OCI-LY3 (cell line): ENCODE results near the gene NDUFAF5.

ENCODE experiments used
- H2AFZ ChIP-seq: fragments of 200-600, 300-600 bp; shearing (Covaris generic); 2 replicates; pipeline ENCODE4 v1.6.0; 2014; ENCODE audit warnings: antibody characterized with exemption, low read depth, low read length
- H3K27ac ChIP-seq: fragments of 200-600, 300-600 bp; sonication (generic); 2 replicates; pipeline ENCODE4 v1.5.1; 2014; ENCODE audit warnings: mild to moderate bottlenecking, low read length, moderate library complexity, mixed read lengths
- H3K27me3 ChIP-seq: fragments of 200-600, 300-600 bp; sonication (generic); 2 replicates; pipeline ENCODE4 v1.6.1; 2014; ENCODE audit warnings: low read depth, low read length, mixed read lengths
- H3K36me3 ChIP-seq: fragments of 200-600, 300-600 bp; sonication (generic); replicated peaks from 2 replicates; pipeline ENCODE3; 2014; ENCODE audit warnings: low read depth, low read length, mixed read lengths
- H3K4me1 ChIP-seq: fragments of 300-600, 200-600 bp; sonication (generic); 2 replicates; pipeline ENCODE4 v1.6.1; 2014; ENCODE audit warnings: low read length, mixed read lengths
- H3K4me2 ChIP-seq: fragments of 200-600, 300-600 bp; sonication (generic); 2 replicates; pipeline ENCODE4 v1.6.1; 2014; ENCODE audit warnings: low read length, mixed read lengths
- H3K4me3 ChIP-seq: fragments of 300-600, 200-600 bp; sonication (generic); 2 replicates; pipeline ENCODE4 v1.5.1; 2014; ENCODE audit warnings: antibody characterized with exemption, mild to moderate bottlenecking, low read length, moderate library complexity
- H3K79me2 ChIP-seq: fragments of 300-600, 200-600 bp; shearing (Covaris generic); 2 replicates; pipeline ENCODE4 v1.6.1; 2014; ENCODE audit warnings: mild to moderate bottlenecking, low read length, mixed read lengths
- H3K9ac ChIP-seq: fragments of 300-600, 200-600 bp; shearing (Covaris generic); 2 replicates; pipeline ENCODE4 v1.6.0; 2014; ENCODE audit warnings: mild to moderate bottlenecking, low read length, moderate library complexity
- H3K9me3 ChIP-seq: fragments of 200-600, 300-600 bp; shearing (Covaris generic); 2 replicates; pipeline ENCODE4 v1.6.1; 2014; ENCODE audit warnings: low read length, mixed read lengths; ENCODE audit not compliant: insufficient read depth
- H4K20me1 ChIP-seq: fragments of 200-600, 300-600 bp; sonication (generic); 2 replicates; pipeline ENCODE4 v1.6.1; 2016; ENCODE audit warnings: low read length, mixed read lengths; ENCODE audit not compliant: insufficient read depth
- EZH2phosphoT487 ChIP-seq: fragments of 200-600 bp; shearing (Covaris generic); IDR thresholded peaks from 2 replicates; pipeline ENCODE4 v1.6.1; 2018; ENCODE audit warnings: antibody characterized with exemption, mixed run types, low read depth
- TF ChIP-seq, protein P1 (sequence below): fragments of 200-600, 300-600 bp; sonication (generic); IDR thresholded peaks from 2 replicates; pipeline ENCODE4 v1.5.1; 2014; ENCODE audit warnings: antibody characterized with exemption, low read length, low read depth

NDUFAF5 gene

GRCh38 chr20:13739731-13740649, 44.8 kb upstream of the NDUFAF5 start:
- no peaks in the 10 kb centered on the region for H3K4me1 ChIP-seq
- H4K20me1 ChIP-seq = no peaks in the 10 kb centered on the region
- no peak overlapping the region for H3K4me3 ChIP-seq
- H3K4me2 ChIP-seq = no peak overlapping the region
- no peak overlapping the region for H3K9ac ChIP-seq
- H3K79me2 ChIP-seq = no peaks in the 10 kb centered on the region
- H3K36me3 ChIP-seq = peaks cover 68% of the 10 kb centered on the region
- no peaks in the 10 kb centered on the region for H3K27me3 ChIP-seq
- H3K9me3 ChIP-seq = peaks cover 12% of the 10 kb centered on the region
- TF ChIP-seq, protein P1, sequence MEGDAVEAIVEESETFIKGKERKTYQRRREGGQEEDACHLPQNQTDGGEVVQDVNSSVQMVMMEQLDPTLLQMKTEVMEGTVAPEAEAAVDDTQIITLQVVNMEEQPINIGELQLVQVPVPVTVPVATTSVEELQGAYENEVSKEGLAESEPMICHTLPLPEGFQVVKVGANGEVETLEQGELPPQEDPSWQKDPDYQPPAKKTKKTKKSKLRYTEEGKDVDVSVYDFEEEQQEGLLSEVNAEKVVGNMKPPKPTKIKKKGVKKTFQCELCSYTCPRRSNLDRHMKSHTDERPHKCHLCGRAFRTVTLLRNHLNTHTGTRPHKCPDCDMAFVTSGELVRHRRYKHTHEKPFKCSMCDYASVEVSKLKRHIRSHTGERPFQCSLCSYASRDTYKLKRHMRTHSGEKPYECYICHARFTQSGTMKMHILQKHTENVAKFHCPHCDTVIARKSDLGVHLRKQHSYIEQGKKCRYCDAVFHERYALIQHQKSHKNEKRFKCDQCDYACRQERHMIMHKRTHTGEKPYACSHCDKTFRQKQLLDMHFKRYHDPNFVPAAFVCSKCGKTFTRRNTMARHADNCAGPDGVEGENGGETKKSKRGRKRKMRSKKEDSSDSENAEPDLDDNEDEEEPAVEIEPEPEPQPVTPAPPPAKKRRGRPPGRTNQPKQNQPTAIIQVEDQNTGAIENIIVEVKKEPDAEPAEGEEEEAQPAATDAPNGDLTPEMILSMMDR = no peak
- TF ChIP-seq EZH2phosphoT487 = no peak
- no peak overlapping the region for H3K27ac ChIP-seq
- H2AFZ ChIP-seq = no peak overlapping the region

DNA sequence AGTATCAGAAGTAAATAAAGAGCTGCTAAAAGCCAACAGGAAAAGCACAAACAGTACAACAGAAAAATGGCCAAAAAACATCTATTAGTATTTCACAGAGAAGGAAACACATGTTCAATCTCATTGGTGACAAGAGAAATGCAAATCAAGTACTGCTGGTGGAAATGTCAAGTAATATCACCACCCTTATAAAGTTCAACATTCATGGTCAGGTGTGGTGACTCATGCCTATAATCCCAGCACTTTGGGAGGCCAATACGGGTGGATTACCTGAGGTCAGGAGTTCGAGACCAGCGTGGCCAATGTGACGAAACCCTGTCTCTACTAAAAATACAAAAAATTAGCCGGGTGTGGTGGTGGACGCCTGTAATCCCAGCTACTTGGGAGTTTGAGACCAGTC, 42.9 kb upstream of the NDUFAF5 start:
- TF ChIP-seq, protein P1 = no peak
- no peak for TF ChIP-seq EZH2phosphoT487
- no peaks in the 10 kb centered on the region for H3K27me3 ChIP-seq
- H3K9ac ChIP-seq = no peak overlapping the region
- no peaks in the 10 kb centered on the region for H3K4me1 ChIP-seq
- no peak overlapping the region for H2AFZ ChIP-seq
- H3K36me3 ChIP-seq = peaks cover 66% of the 10 kb centered on the region
- no peak overlapping the region for H3K4me3 ChIP-seq
- no peaks in the 10 kb centered on the region for H3K79me2 ChIP-seq
- H3K4me2 ChIP-seq = no peak overlapping the region
- H4K20me1 ChIP-seq = no peaks in the 10 kb centered on the region
- no peak overlapping the region for H3K27ac ChIP-seq
- H3K9me3 ChIP-seq = peaks cover 12% of the 10 kb centered on the region

DNA sequence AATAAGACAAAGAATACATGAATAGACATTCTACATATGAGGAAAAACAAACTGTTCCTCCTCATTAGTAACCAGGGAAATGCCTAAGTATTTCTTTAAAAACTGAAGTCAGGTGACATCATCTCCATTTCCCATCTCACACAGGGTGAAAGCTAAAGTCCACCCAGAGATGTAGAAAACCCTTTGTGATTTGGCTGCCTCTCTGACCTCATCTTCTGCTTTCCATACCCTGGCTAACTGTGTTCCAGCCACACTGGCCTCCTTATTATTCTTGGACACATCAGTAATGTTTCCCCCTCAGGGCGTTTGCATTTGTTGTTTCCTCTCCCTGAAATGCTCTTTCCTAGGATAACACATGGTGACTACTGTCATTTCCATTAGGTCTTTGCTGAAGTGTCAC, 40.5 kb upstream of the NDUFAF5 start:
- H3K36me3 ChIP-seq = peaks cover 61% of the 10 kb centered on the region
- H3K27ac ChIP-seq = no peak overlapping the region
- H3K4me3 ChIP-seq = no peak overlapping the region
- no peaks in the 10 kb centered on the region for H3K27me3 ChIP-seq
- H3K9ac ChIP-seq = no peak overlapping the region
- H2AFZ ChIP-seq = no peak overlapping the region
- peaks cover 12% of the 10 kb centered on the region for H3K9me3 ChIP-seq
- no peak overlapping the region for H3K4me2 ChIP-seq
- TF ChIP-seq EZH2phosphoT487 = no peak
- H3K79me2 ChIP-seq = no peaks in the 10 kb centered on the region
- H4K20me1 ChIP-seq = no peaks in the 10 kb centered on the region
- H3K4me1 ChIP-seq = no peaks in the 10 kb centered on the region

GRCh38 chr20:13745784-13746183, 39.0 kb upstream of the NDUFAF5 start:
- Histone ChIP-seq H3K27me3 (no peaks in the 10 kb centered on the region), H3K36me3 (peaks cover 57% of the 10 kb centered on the region), H4K20me1 (no peaks in the 10 kb centered on the region), H3K27ac (no peak overlapping the region), H3K4me1 (no peaks in the 10 kb centered on the region), H3K79me2 (no peaks in the 10 kb centered on the region), H3K9me3 (peaks cover 6% of the 10 kb centered on the region; the same call in 1 of the 2 replicates), H2AFZ (no peak overlapping the region), H3K9ac (no peak overlapping the region), H3K4me2 (no peak overlapping the region), H3K4me3 (no peak overlapping the region)
- TF ChIP-seq EZH2phosphoT487 = no peak
- TF ChIP-seq, protein P1 = no peak
